Measurements from ENCODE around the gene ADCY2.

The ADCY2 gene

GRCh38 chr5:7410936-7411511 lies 15.1 kb downstream of the ADCY2 start:
- TF ChIP-seq, protein P1, sequence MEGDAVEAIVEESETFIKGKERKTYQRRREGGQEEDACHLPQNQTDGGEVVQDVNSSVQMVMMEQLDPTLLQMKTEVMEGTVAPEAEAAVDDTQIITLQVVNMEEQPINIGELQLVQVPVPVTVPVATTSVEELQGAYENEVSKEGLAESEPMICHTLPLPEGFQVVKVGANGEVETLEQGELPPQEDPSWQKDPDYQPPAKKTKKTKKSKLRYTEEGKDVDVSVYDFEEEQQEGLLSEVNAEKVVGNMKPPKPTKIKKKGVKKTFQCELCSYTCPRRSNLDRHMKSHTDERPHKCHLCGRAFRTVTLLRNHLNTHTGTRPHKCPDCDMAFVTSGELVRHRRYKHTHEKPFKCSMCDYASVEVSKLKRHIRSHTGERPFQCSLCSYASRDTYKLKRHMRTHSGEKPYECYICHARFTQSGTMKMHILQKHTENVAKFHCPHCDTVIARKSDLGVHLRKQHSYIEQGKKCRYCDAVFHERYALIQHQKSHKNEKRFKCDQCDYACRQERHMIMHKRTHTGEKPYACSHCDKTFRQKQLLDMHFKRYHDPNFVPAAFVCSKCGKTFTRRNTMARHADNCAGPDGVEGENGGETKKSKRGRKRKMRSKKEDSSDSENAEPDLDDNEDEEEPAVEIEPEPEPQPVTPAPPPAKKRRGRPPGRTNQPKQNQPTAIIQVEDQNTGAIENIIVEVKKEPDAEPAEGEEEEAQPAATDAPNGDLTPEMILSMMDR (IDR thresholded peaks at IDR 0.05; ENCODE audit: low read depth, low read length): no peak
- in situ Hi-C loops (cut with HindIII; ENCODE audit: low sequenced_read_pairs): no loop called here

DNA sequence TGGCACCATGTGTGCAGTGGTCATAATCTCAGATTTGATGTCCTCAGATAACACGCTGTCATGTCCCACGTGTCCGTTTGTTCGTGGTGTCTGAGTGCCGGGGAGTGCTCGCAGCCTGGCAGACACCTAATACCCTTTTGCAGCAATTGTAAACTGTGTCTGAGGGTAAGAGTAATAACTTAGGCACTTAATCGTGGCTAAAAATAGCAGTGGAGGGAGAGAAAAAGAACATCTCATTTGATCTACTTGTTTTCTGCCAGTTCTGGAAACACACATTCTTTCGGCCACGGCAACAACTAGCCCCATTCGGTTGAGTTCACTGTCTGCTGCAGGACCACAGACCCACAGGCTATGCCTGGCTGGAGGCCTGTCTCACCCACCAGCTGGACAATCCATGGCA lies 16.5 kb downstream of the ADCY2 start:
- DNase-seq (ENCODE audit: low read depth, low spot score): no peak
- in situ Hi-C loops (cut with HindIII; ENCODE audit: low sequenced_read_pairs): no loop called here
- TF ChIP-seq, protein P1 (IDR thresholded peaks at IDR 0.05; ENCODE audit: low read depth, low read length): no peak

More at GRCh38 chr5:7410936-7411511, 15.1 kb downstream of the ADCY2 start:
- no peak for DNase-seq (ENCODE audit: low read depth, low spot score)
- H3K4me3 ChIP-seq (ENCODE audit: low read depth, low read length): no peak overlapping the region

GRCh38 chr5:7415123-7415522 lies 19.2 kb downstream of the ADCY2 start:
- in situ Hi-C loops (cut with HindIII; ENCODE audit: low sequenced_read_pairs): no loop called here
- TF ChIP-seq, protein P1 (IDR thresholded peaks at IDR 0.05; ENCODE audit: low read depth, low read length): no peak

More for the DNA sequence above, 16.5 kb downstream of the ADCY2 start:
- H3K4me3 ChIP-seq (ENCODE audit: low read depth, low read length): no peak overlapping the region

GRCh38 chr5:7415587-7416535 lies 19.9 kb downstream of the ADCY2 start:
- TF ChIP-seq, protein P1 (IDR thresholded peaks at IDR 0.05; ENCODE audit: low read depth, low read length): no peak
- no peak overlapping the region for H3K4me3 ChIP-seq (ENCODE audit: low read depth, low read length)
- DNase-seq (ENCODE audit: low read depth, low spot score): no peak
- in situ Hi-C loops (cut with HindIII; ENCODE audit: low sequenced_read_pairs): no loop called here

More at GRCh38 chr5:7415123-7415522, 19.2 kb downstream of the ADCY2 start:
- no peak for DNase-seq (ENCODE audit: low read depth, low spot score)
- no peak overlapping the region for H3K4me3 ChIP-seq (ENCODE audit: low read depth, low read length)

- TF ChIP-seq, protein P1 (IDR thresholded peaks at IDR 0.05; ENCODE audit: low read depth, low read length): no peak
- DNase-seq (ENCODE audit: low read depth, low spot score): no peak
- in situ Hi-C loops (cut with HindIII; ENCODE audit: low sequenced_read_pairs): no loop called here
- H3K4me3 ChIP-seq (ENCODE audit: low read depth, low read length): no peak overlapping the region
These were observed 22.3 kb downstream of the ADCY2 start for GRCh38 chr5:7418276-7418675.

- H3K4me3 ChIP-seq (ENCODE audit: low read depth, low read length): no peak overlapping the region
- DNase-seq (ENCODE audit: low read depth, low spot score): no peak
- in situ Hi-C loops (cut with HindIII; ENCODE audit: low sequenced_read_pairs): no loop called here
- TF ChIP-seq, protein P1 (IDR thresholded peaks at IDR 0.05; ENCODE audit: low read depth, low read length): no peak
These were observed 23.4 kb downstream of the ADCY2 start for GRCh38 chr5:7419367-7419766.
